SK-N-SH (cell line): ENCODE measurements around the gene TSSK3.

Experiments
- EP300 ChIP-seq, 2 experiments: IDR thresholded peaks; 2 replicates each; pipeline versions ENCODE4 v1.4.0 to v1.6.1; 2012; ENCODE audit warnings: borderline replicate concordance in 1 of 2, low read depth in 1 of 2, low read length in 1 of 2
- FOXJ3 ChIP-seq: sonication (generic); formaldehyde crosslinking; IDR thresholded peaks from 2 replicates; pipeline ENCODE4 v1.5.1; 2020; ENCODE audit warnings: mild to moderate bottlenecking, missing genetic modification reagents
- FOXM1 ChIP-seq: IDR thresholded peaks from 2 replicates; pipeline ENCODE4 v1.4.0; 2012; ENCODE audit warnings: low read depth, mild to moderate bottlenecking
- JUND ChIP-seq: IDR thresholded peaks from 2 replicates; pipeline ENCODE4 v1.4.0; 2012
- POLR2AphosphoS5 ChIP-seq: IDR thresholded peaks from 2 replicates; pipeline ENCODE4 v1.6.1; 2012; ENCODE audit warnings: low read depth, low read length
- RXRA ChIP-seq: IDR thresholded peaks from 2 replicates; pipeline ENCODE4 v1.4.0; 2012; ENCODE audit warnings: low read depth, mild to moderate bottlenecking, borderline replicate concordance
- SMC3 ChIP-seq: IDR thresholded peaks from 2 replicates; pipeline ENCODE4 v1.6.1; 2012; ENCODE audit warnings: low read depth, low read length, improper control_type of control experiment
- TF ChIP-seq, protein P1 (sequence below): fragments of 200-600 bp; sonication (generic); IDR thresholded peaks from 2 replicates; pipeline ENCODE4 v1.6.1; 2017; ENCODE audit warnings: antibody characterized with exemption, mild to moderate bottlenecking, moderate library complexity
- TF ChIP-seq, protein P2 (sequence below): IDR thresholded peaks from 2 replicates; pipeline ENCODE4 v1.4.0; 2012; ENCODE audit warnings: low read depth
- TF ChIP-seq, protein P3 (sequence below): fragments of 150-350 bp; IDR thresholded peaks from 2 replicates; pipeline ENCODE4 v1.6.1; 2016; ENCODE audit warnings: mild to moderate bottlenecking, low read depth, low read length

DNA sequence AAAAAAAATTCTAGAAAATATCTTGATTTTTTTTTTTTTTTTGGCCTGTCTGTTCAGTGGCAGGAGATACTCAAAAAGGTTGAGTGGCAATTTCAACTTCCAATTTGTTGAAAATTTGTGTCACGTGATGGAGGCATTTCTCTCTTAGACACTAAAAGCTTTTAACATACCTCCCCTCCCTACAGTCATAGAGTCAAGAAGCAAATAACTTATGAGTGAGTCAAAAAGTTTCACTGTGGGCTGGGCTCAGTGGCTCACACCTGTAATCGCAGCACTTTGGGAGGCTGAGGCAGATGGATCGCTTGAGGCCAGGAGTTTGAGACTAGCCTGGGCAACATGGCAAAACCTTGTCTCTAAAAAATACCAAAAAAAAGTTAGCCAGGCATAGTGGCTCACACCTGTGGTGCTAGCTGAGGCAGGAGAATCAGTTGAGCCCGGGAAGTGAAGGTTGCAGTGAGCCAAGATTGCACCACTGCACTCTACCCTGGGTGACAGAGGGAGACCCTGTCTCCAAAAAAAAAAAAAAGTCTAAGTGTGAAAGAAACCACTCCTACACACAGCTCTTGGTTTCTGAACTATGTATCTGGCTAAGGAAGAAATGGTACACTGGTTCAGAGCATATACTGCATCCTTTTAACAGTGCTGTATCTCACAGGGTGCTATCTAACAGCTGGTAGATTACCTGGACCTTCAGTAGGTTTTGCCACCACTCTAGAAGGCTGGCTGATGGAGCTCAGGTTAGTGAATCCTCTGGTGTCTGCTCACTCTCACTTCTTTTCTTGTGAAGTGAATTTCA lies 43.5 kb downstream of the TSSK3 start:
- TF ChIP-seq, protein P1, sequence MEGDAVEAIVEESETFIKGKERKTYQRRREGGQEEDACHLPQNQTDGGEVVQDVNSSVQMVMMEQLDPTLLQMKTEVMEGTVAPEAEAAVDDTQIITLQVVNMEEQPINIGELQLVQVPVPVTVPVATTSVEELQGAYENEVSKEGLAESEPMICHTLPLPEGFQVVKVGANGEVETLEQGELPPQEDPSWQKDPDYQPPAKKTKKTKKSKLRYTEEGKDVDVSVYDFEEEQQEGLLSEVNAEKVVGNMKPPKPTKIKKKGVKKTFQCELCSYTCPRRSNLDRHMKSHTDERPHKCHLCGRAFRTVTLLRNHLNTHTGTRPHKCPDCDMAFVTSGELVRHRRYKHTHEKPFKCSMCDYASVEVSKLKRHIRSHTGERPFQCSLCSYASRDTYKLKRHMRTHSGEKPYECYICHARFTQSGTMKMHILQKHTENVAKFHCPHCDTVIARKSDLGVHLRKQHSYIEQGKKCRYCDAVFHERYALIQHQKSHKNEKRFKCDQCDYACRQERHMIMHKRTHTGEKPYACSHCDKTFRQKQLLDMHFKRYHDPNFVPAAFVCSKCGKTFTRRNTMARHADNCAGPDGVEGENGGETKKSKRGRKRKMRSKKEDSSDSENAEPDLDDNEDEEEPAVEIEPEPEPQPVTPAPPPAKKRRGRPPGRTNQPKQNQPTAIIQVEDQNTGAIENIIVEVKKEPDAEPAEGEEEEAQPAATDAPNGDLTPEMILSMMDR: no peak
- TF ChIP-seq POLR2AphosphoS5 (no peak), FOXJ3 (CRISPR knock-in tag) (no peak), FOXM1 (no peak), RXRA (no peak), JUND (no peak), EP300 (IDR thresholded peaks at IDR 0.05; ENCODE audit: borderline replicate concordance in 1 of 2, low read depth in 1 of 2, low read length in 1 of 2) (no peak), SMC3 (no peak)
- TF ChIP-seq, protein P2, sequence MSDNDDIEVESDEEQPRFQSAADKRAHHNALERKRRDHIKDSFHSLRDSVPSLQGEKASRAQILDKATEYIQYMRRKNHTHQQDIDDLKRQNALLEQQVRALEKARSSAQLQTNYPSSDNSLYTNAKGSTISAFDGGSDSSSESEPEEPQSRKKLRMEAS: no peak
- TF ChIP-seq, protein P3, sequence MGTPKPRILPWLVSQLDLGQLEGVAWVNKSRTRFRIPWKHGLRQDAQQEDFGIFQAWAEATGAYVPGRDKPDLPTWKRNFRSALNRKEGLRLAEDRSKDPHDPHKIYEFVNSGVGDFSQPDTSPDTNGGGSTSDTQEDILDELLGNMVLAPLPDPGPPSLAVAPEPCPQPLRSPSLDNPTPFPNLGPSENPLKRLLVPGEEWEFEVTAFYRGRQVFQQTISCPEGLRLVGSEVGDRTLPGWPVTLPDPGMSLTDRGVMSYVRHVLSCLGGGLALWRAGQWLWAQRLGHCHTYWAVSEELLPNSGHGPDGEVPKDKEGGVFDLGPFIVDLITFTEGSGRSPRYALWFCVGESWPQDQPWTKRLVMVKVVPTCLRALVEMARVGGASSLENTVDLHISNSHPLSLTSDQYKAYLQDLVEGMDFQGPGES: no peak
